GM21737 (cell line): ENCODE results near the gene PHKA1.
"Not testable (repeated sequence)": the region's sequence is repeated elsewhere in the genome, so short reads cannot be mapped to it uniquely, and the experiment has no call there.

ENCODE experiments used
- ATAC-seq: cut with Tn5 transposase; IDR thresholded peaks from one replicate; pipeline ENCODE4 v1.9.1; 2021; ENCODE audit warnings: mild to moderate bottlenecking, moderate library complexity; ENCODE audit not compliant: unreplicated experiment

PHKA1 gene

DNA sequence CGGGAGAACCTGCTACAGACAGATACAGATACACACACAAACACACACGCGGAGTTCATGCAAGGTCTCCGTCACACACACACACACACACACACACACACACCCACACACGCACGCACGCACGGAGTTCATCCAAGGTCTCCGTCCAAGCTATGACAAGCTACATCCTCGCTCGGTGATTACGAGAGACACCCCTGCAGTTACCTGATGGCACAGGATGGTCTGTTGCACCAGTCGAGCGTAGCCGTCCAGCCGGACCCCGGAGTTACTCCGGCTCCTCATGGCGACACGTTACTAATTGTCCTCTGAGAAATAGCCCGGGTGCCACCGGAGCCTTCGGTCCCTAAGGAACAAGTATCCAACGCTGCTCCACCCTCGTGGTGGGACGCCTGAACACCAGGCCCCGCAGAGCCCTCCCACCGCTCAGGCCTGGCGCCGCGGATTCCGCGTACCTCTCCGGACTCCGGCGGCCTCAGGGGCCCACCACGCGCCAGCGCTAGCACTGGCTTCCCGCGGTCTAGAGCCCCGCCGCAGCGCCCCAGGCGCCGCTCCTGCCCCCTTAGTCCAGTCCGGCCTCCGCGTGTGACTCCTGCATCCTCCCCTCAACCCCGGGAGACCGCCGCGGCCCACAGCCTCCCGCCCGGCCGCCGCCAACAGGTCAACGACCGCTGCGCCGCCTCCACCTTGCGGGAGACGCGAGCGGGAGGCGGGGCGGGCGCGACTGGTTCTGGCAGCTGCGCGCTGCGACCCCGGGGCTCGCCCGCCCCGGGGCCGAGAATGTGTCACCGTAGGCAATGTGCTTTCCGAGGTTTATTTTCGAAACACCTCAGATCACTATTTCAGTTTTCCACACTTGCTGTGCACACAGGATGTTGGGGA lies at the start of gene PHKA1:
TSS of gene PHKA1 (minus strand) at position 708 of the 879 bp plus-strand sequence. CDS start at position 282, 426 bp downstream.
- ATAC-seq: not testable (repeated sequence)

DNA sequence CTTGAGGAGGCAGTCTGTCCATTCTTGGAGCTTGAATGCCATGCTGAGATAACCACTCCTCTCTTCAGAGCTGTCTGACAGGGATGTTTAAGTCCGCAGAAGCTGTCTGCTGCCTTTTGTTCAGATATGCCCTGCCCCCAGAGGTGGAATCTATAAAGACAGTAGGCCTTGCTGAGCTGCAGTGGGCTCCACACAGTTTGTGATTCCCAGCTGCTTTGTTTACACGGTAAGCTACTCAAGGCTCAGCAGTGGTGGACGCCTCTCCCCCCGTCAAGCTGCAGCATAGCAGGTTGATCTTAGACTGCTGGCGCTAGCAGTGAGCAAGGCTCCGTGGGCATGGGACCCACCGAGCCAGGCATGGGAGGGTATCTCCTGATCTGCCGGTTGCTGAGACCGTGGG lies 46.3 kb upstream of the PHKA1 start:
- ATAC-seq: not testable (repeated sequence)

DNA sequence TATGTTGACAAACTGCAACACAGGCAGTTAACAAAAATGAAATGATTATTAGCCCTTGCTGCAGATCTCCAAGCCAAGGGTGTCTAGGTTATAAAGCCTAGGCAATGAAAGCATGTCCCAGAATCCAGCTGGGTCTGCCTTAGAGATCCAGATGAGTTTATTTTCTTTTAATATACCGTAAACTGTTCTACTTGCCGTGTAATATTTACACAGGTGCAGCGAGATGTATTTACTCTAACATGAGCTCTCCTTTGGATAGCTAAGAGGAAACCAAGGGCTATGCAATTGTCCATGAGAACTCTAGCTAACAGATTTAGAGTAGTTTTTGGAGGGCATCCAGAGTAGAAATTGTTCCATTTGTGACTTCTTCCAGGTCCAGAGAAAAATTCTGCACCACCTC lies 34.4 kb upstream of the PHKA1 start:
- not testable (repeated sequence) for ATAC-seq

DNA sequence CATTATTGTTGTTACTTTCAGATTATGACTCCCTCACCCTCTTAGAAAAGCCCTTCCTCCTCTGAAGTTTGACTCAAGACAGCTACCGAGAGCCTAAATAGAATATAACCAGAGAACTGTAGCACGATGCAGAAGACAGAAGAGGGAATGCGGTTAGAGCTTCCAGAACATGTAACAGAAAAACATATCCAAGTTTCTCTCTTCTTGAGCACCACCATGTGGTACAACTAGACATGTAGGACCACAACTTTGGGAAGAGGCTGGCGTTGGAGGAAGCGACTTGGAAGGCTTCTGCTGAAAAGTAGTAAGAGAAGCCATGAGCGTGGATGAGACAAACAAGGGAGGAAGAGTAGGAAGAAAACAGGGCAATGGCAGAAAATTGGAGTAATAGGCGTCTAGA lies 31.4 kb upstream of the PHKA1 start:
- not testable (repeated sequence) for ATAC-seq

DNA sequence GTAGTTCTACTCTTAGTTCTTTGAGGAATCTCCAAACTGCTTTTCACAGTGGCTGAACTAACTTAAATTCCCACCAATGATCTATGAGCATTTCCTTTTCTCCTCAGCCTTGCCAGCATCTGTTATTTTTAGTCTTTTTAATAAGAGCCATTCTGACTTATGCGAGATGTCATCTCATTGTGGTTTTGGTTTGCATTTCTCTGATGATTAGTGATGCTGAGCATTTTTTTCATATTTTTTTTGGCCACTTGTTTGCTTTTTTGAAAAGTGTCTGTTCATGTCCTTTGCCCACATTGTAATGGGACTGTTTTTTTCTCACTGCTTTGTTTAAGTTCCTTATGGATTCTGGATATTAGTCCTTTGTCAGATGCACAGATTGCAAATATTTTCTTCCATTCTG lies 21.5 kb upstream of the PHKA1 start:
- ATAC-seq: no peak

DNA sequence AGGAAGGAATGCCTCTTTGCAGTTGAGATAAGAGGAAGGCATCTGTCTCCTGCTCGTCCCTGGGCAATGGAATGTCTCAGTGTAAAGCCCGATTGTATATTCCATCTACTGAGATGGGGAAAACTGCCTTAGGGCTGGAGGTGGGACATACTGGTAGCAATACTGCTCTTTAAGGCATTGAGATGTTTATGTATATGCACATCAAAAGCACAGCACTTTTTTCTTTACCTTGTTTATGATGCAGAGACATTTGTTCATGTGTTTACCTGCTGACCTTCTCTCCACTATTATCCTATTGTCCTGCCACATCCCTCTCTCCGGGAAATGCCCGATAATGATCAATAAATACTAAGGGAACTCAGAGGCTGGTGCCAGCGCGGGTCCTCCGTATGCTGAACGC lies 19.5 kb upstream of the PHKA1 start:
- ATAC-seq: not testable (repeated sequence)

DNA sequence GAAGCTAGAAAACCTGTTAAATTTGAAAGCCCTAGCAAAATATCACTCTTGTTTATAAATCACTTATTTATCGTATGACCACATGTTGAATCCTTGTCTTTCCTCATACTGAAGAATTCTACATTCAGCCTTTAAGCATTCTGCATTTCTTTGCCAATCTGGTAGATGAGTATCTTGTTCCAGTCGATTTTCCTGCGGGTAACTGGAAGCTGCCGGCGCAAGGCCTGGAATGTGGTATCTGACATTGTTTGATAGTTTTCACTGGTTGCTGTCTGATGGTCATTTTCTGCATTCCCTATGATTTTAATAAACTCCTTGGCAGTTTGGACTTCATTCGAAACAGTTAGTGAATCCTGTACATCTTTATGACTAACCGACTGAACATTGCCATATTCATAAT lies 13.7 kb upstream of the PHKA1 start:
- no peak for ATAC-seq

DNA sequence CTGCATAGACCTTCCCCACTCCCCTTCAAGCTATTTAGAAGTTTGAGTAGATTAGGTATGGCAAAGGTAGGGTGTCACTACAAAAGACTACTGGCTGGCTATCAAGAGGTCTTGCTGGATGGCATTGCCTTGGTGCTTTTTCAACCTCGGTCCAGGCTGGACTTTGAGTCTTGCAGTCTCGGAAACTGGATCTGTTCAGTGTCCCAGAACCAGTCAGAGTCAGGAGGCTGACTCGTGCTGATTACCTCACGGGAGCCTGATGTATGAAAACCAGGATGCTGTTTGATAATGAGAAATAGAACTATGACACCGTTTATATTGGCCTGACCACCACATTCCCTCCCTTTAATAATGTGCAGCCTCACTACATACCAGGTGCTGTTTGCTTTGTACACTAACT lies 2.7 kb upstream of the PHKA1 start:
- no peak for ATAC-seq

DNA sequence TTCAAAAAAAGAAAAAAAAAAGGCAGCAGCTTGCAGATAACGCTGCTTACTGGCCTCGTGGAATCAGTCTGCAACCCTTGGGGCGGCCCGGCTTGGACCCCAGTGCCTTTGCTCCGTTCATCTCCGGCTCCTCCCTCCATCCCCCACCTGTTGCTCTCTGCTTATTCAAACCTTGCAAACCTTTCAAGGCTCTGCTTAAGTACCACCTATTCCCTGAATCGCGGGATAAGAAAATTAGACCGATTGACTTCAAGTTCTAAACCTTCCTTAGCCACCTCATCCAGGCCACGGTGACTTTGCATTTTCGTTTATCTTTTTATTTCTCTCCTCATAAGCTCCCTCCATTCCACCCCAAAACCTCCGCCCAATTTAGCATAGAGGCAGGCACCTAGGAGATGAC lies 1.4 kb upstream of the PHKA1 start:
- ATAC-seq: no peak

DNA sequence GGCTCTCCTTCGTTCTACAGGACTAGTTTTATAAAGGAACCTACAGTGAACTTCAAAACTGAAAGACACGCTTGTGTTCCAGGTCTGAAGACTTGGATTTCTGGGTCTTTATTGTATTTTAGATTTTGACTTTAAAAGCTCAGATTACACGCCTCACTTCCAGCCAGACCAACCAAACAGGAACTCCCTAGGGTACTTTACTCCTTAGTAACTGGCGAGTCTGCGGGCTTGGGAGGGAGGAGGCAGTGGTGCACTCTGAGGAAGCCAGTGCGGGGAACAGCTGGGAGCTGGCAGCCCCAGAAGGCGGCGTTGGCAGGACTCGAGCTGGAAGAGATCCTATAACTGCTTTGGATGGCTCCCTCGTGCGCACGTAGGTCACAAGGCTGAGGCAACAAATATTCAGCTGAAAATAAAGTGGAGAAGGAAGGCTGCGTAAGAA lies 391 bp upstream of the PHKA1 start:
- ATAC-seq: no peak

DNA sequence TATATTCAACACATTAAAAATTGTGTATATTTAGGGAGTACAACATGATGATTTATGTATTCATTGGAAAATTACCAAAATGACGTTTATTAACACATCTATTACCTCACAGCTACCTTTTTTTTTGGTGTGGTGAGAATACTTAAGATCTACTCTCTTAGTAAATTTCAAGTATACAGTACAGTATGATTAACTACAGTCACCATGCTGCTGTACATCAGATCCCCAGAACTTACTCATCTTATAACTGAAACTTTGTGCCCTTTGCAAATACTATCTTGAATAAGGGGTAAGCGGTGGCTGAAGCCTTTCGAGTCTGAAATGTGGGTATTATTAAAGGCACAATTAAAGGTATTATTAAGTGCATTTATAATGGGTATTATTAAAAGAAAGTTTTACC lies 976 bp downstream of the PHKA1 start:
- ATAC-seq: no peak

DNA sequence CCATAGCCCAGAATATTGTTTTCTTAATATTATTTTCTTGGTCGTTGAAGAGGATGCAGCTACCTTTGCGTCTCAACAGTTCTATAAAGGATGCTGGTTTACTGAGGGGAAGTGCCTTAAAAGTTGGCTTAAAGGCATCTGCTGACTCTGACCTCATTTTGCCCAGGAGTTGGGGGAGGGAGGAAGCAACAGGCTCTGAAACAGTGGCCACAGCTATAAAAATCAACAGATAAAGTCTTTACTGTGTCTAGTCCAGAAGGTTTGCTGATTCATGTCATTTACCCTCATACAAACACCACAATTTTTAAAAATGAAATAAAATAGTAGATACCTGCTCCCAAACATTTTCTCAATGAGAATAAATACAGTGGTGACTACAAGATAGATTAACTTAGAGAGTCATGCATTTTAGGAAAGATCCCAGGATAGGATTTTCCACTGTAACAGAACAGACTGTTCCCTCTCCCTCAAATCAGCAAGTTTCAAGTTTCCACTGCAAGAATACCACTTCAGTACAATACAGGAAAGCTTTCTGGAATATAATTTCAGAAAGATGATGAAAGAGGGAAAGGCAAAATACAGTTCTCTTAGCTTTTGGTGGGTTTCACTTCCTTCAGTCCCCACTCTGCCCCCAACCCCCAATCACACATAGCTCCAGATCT lies 1.9 kb downstream of the PHKA1 start:
- ATAC-seq: no peak

DNA sequence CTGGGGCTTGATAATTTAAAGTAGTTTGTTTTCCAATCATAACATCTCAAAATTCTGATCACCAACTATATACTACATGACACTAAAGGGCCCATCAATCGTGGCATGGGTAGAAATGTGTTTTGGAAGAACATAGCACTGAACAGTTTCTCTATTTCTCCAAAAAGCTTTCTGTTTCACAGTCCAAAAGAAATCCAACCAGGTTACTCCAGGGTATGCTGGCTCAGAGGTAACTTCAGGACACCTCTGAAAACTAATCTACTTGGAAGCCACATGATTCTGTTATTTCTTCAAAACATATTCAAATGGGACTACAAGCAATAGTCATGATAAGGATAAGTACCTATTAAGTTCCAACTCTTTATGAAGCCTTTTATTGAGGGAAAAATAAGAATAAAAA lies 8.3 kb downstream of the PHKA1 start:
- no peak for ATAC-seq

DNA sequence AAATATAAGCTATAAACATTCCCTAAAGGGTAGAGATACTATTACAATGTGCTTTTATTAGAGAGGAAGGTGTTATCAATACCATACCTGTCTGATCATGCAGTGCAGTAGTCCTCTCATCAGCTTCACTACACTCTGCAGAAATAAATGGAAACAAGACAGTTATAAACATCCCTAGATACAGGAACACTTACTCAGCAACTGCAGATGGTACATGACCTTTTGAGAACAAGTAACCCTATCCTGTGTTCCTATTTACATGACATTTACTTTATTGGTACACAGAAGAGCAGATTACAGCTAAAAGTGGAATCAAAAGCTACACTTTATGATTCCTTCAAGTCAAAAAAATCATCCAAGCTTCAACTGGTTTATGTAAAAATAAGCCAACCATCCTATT lies 9.0 kb downstream of the PHKA1 start:
- ATAC-seq: no peak

DNA sequence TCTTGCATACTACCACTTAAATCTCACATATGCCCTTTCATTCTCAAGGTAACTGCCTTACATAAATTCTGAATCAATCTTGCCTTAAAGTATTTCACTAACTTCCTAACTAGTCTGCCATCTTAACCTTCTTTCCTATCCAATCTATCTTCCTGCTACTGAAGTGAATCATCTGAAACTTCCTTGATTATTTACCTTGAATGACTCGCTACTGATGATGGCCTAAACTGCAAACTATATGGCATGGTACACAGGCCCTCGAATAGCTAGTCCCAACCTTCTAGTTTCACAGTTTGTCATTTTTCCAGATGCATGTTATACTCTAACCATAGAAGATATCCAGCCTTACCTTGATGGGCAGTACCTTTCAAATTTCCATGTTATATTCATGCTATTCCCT lies 19.9 kb downstream of the PHKA1 start:
- no peak for ATAC-seq

DNA sequence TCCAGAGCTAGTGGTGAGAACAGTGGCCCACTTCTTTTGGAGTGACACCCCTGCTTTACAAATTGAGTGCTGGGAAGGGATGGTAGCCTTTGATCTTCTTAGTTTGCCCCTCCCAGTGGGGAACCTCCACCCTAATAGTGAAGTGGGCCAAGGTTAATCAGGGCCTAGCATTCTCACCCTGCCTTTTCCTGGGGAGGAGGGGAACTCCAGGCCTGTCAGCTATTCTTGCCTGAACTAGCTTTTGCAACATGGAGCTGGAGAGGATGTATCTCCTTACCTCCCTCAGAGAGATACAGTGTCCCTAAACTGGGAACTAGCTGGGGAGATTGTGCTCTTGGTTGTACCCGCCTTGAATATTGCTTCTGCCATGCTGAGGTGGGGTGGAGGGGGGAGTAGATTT lies 20.6 kb downstream of the PHKA1 start:
- no peak for ATAC-seq

DNA sequence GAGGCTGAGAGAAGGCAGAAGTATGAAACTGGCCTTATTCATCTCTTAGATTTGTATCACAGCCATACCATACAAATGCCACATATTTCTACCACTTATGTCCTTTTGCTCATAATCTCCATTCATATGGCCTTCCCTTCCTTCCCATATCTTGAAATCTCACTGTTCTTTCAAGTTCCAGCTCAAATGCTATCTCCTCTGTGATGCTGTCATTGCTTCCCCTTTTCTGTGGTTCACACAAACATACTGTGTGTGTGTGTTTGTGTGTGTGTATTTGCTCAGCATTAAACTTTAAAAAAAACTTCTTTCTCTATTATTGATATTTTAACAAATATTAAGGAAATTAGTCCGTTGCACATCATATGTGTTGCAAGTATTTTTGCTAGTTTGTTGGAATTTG lies 26.7 kb downstream of the PHKA1 start:
- ATAC-seq: no peak

DNA sequence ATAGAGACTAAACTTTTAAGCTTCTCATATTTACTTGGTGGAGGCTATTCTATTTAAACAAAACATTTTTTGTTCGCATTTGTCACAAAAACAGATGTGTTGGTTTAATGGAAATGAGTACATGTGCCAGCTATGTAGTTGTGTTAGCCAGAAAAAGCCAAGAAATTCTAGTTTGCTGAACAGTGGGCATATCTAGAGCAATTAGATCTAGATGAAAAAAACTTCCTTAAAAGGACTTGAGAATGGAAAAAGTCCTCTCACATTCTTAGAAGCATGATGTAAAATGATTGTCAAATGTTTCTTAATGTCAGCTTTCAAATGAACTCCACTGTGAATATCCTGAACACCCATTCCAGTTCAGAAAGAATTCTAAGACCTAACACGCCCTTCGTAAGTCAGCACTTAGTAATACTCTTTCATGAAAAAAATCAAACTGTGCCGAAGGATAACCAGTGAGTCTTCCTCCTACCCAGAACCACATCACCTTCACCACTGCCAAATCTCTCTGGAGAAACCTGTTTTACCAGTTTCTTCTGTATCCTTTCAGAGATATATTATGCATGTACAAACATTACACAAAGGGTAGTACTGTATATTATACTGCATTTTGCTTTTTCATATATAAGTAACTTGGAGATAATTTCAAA lies 28.2 kb downstream of the PHKA1 start:
- no peak for ATAC-seq

DNA sequence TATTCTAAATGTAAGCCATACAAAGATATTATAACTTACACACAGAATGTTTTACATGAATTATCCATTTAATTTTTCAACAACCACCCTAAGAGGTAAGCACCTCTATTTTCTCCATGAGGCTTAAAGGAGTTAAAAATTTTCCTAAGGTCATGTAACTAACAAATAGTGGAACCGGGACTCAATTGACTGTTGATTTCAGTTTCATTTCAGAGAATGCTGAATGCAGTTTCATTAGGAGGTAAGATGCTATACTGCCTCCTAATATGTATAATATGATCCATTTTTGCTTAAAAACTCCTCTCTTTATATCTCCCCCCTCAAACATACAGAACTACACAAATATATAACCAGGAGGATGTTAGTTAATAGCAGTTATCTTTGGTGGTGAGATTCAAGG lies 29.1 kb downstream of the PHKA1 start:
- no peak for ATAC-seq

DNA sequence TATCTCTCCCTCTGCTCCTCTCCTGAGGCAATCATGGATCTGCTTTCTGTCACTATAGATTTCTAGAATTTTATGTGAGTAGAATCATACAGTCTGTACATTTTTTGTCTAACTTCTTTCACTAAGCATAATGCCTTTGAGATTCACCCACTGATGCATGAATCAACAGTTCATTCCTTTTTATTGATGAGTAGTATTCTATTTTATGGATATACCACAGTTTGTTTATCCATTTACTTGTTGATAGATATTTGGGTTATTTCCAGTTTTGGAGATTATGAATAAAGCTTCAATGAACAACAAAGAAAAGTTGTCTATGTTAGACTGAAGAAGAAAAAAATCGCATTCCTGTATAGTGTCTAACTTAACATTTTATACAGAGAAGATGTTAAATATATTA lies 30.5 kb downstream of the PHKA1 start:
- ATAC-seq: no peak

DNA sequence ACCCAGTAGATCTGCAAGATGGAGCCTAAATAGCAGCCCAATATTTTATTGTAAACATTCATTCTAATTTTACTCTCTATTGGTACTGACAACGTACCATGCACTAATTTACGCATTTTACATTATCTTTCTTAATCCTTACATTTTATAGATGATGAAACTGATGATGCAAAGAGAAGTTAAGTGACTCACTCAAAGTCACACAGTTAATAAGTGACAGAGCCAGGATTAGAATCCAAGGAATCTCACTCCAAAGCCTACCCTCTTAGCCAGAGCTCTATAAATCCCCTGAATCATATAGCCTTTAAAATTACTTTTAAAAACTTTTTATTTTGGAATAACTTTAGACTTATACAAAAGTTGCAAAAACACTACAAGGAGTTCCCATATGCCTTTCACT lies 37.6 kb downstream of the PHKA1 start:
- ATAC-seq: no peak

DNA sequence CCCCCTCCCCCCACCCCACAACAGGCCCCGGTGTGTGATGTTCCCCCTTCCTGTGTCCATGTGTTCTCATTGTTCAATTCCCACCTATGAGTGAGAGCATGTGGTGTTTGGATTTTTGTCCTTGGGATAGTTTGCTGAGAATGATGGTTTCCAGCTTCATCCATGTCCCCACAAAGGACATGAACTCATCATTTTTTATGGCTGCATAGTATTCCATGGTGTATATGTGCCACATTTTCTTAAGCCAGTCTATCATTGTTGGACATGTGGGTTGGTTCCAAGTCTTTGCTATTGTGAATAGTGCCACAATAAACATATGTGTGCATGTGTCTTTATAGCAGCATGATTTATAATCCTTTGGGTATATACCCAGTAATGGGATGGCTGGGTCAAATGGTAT lies 40.2 kb downstream of the PHKA1 start:
- not testable (repeated sequence) for ATAC-seq
